ENCODE data around the gene RUFY3.
"Not testable (repeated sequence)": the region's sequence is repeated elsewhere in the genome, so short reads cannot be mapped to it uniquely, and the experiment has no call there.

Gene RUFY3, protein sequence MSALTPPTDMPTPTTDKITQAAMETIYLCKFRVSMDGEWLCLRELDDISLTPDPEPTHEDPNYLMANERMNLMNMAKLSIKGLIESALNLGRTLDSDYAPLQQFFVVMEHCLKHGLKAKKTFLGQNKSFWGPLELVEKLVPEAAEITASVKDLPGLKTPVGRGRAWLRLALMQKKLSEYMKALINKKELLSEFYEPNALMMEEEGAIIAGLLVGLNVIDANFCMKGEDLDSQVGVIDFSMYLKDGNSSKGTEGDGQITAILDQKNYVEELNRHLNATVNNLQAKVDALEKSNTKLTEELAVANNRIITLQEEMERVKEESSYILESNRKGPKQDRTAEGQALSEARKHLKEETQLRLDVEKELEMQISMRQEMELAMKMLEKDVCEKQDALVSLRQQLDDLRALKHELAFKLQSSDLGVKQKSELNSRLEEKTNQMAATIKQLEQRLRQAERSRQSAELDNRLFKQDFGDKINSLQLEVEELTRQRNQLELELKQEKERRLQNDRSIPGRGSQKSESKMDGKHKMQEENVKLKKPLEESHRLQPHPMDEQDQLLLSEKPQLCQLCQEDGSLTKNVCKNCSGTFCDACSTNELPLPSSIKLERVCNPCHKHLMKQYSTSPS

GRCh38 chr4:70721747-70722146 lies at the start of gene RUFY3:
Gene RUFY3, plus strand, starts transcription at chr4:70721964. Its CDS starts 610 bp downstream, at chr4:70722574.
- no peaks in the 10 kb centered on the region for H3K27me3 ChIP-seq (ENCODE audit: control insufficient read depth, insufficient read depth, low read length)
- no peak within 1 kb of the TSS for H3K9ac ChIP-seq (ENCODE audit: low read length)
- peak within 1 kb of the TSS; percentile 64 for H3K4me3 ChIP-seq (ENCODE audit: low read length)
- H3K4me1 ChIP-seq (ENCODE audit: control insufficient read depth, insufficient read depth, low read length), result peaks cover 4% of the 10 kb centered on the region
- H3K36me3 ChIP-seq (ENCODE audit: control insufficient read depth, insufficient read depth, low read length), result peaks cover 3% of the 10 kb centered on the region
- peak within 1 kb of the TSS; percentile 74 for H3K27ac ChIP-seq (ENCODE audit: low read depth, low read length)

GRCh38 chr4:70674191-70674590 lies 47.6 kb upstream of the RUFY3 start:
- Histone ChIP-seq H3K4me3 (ENCODE audit: low read length) (no peak overlapping the region), H3K9ac (ENCODE audit: low read length) (no peak overlapping the region), H3K4me1 (ENCODE audit: control insufficient read depth, insufficient read depth, low read length) (no peaks in the 10 kb centered on the region), H3K27me3 (ENCODE audit: control insufficient read depth, insufficient read depth, low read length) (no peaks in the 10 kb centered on the region), H3K36me3 (ENCODE audit: control insufficient read depth, insufficient read depth, low read length) (no peaks in the 10 kb centered on the region), H3K27ac (ENCODE audit: low read depth, low read length) (no peak overlapping the region)

DNA sequence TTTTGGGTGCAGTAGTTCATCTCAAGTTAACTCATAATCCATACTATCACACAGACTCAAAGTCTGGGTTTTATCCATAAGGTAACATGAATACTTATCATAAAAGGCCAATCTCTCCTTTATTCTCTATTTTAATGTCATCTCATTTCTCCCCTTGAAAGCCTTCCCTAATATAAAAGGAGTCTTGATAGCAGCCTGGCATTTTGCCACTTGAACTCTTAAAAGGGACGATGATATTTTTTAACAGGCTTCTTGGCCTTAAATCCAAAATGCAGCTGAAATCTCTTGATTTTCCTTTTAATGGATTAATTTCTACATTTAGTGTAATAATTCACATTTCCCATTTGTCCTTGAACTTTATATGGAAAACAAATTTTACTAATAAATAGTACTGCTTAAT lies 47.0 kb upstream of the RUFY3 start:
- H3K9ac ChIP-seq (ENCODE audit: low read length), result no peak overlapping the region
- no peaks in the 10 kb centered on the region for H3K4me1 ChIP-seq (ENCODE audit: control insufficient read depth, insufficient read depth, low read length)
- H3K4me3 ChIP-seq (ENCODE audit: low read length), result no peak overlapping the region
- no peaks in the 10 kb centered on the region for H3K36me3 ChIP-seq (ENCODE audit: control insufficient read depth, insufficient read depth, low read length)
- H3K27me3 ChIP-seq (ENCODE audit: control insufficient read depth, insufficient read depth, low read length), result no peaks in the 10 kb centered on the region
- no peak overlapping the region for H3K27ac ChIP-seq (ENCODE audit: low read depth, low read length)

DNA sequence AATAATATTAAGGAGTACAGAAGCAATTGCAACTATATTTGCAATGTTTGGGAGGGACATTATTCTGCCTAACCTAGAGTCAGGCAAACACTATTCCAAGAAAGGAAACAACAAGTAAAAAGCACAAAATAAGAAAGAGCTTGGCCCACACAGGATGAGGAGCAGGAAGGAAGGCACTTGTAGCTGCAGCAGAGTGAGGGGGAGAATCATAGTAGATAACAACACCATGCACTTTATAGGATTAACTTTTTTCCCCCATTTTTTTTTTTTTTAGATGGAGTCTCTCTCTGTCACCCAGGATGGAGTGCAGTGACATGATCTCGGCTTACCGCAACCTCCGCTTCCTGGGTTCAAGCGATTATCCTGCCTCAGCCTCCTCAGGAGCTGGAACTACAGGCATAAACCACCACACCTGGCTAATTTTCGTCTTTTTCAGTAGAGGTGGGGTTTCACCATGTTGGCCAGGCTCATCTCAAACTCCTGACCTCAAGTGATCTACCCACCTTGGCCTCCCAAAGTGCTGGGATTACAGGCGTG lies 45.1 kb upstream of the RUFY3 start:
- H3K36me3 ChIP-seq (ENCODE audit: control insufficient read depth, insufficient read depth, low read length), result no peaks in the 10 kb centered on the region
- H3K4me3 ChIP-seq (ENCODE audit: low read length), result no peak overlapping the region
- no peaks in the 10 kb centered on the region for H3K27me3 ChIP-seq (ENCODE audit: control insufficient read depth, insufficient read depth, low read length)
- no peak overlapping the region for H3K27ac ChIP-seq (ENCODE audit: low read depth, low read length)
- H3K9ac ChIP-seq (ENCODE audit: low read length), result no peak overlapping the region
- no peaks in the 10 kb centered on the region for H3K4me1 ChIP-seq (ENCODE audit: control insufficient read depth, insufficient read depth, low read length)

DNA sequence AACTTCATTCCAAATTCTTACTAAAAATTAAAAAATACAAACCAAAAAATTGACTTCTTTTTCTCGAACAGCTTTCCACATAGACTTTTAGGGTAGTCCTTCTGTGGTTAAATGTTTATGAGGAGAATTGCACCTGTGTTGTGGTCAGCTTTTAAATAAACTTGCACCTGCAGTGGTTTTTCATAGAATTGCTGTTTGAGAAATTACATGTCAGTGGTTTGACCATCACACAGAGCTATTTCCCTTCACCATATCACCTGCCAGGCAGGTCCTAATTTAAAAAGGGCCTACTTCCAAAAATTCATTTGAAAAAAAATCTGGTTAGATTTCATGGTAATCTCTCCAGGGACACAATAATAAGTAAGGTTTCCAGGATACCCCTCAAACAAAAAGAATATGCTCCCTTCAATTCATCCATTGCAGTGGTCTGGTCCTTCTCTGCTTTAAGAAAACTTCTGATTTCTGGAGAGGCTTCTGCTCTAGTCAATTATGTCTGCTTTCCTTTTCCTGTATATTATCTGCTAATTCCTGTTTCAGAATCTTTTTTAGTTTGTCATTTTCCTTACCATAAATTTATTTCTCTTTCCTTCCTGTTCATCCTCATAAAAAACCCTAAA lies 43.3 kb upstream of the RUFY3 start:
- H3K27me3 ChIP-seq (ENCODE audit: control insufficient read depth, insufficient read depth, low read length), result no peaks in the 10 kb centered on the region
- H3K4me3 ChIP-seq (ENCODE audit: low read length), result no peak overlapping the region
- H3K36me3 ChIP-seq (ENCODE audit: control insufficient read depth, insufficient read depth, low read length), result no peaks in the 10 kb centered on the region
- no peak overlapping the region for H3K27ac ChIP-seq (ENCODE audit: low read depth, low read length)
- H3K4me1 ChIP-seq (ENCODE audit: control insufficient read depth, insufficient read depth, low read length), result no peaks in the 10 kb centered on the region
- H3K9ac ChIP-seq (ENCODE audit: low read length), result no peak overlapping the region

- Histone ChIP-seq H3K4me3 (ENCODE audit: low read length) (no peak overlapping the region), H3K4me1 (ENCODE audit: control insufficient read depth, insufficient read depth, low read length) (no peaks in the 10 kb centered on the region), H3K9ac (ENCODE audit: low read length) (no peak overlapping the region), H3K27ac (ENCODE audit: low read depth, low read length) (no peak overlapping the region), H3K36me3 (ENCODE audit: control insufficient read depth, insufficient read depth, low read length) (no peaks in the 10 kb centered on the region), H3K27me3 (ENCODE audit: control insufficient read depth, insufficient read depth, low read length) (no peaks in the 10 kb centered on the region)
Measured at GRCh38 chr4:70680934-70681333, 40.8 kb upstream of the RUFY3 start.

DNA sequence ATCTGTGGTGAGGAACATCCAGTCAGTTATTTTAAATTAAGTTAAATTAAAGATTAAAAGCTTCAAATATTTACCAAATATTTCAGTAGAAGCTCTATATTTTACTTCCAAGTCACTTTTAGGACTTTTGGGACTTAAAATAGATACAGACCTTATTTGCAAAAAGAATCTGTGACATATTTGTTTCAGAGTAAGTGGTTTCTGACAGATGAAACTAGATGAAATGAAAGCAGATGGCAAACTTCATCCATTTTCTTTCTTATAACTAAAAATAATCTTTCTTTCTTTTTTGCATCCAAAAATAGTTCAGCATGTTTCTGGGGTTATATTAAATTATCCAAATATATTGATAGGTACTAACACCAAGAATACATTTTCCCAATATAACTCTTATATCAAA lies 40.1 kb upstream of the RUFY3 start:
- H3K4me1 ChIP-seq (ENCODE audit: control insufficient read depth, insufficient read depth, low read length), result no peaks in the 10 kb centered on the region
- H3K36me3 ChIP-seq (ENCODE audit: control insufficient read depth, insufficient read depth, low read length), result no peaks in the 10 kb centered on the region
- no peak overlapping the region for H3K27ac ChIP-seq (ENCODE audit: low read depth, low read length)
- H3K27me3 ChIP-seq (ENCODE audit: control insufficient read depth, insufficient read depth, low read length), result no peaks in the 10 kb centered on the region
- no peak overlapping the region for H3K4me3 ChIP-seq (ENCODE audit: low read length)
- H3K9ac ChIP-seq (ENCODE audit: low read length), result no peak overlapping the region

DNA sequence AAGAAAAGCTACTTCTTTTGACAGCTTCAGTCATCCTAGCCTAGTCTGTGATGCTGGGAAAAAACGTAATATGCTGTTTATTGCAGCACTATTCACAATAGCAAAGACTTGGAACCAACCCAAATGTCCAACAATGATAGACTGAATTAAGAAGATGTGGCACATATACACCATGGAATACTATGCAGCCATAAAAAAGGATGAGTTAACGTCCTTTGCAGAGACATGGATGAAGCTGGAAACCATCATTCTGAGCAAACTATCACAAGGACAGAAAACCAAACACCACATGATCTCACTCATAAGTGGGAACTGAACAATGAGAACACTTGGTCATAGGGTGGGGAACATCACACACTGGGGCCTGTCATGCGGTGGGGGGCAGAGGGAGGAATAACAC lies 39.6 kb upstream of the RUFY3 start:
- not testable (repeated sequence) for H3K4me1 ChIP-seq (ENCODE audit: control insufficient read depth, insufficient read depth, low read length); H3K4me3 ChIP-seq (ENCODE audit: low read length); H3K27me3 ChIP-seq (ENCODE audit: control insufficient read depth, insufficient read depth, low read length); H3K36me3 ChIP-seq (ENCODE audit: control insufficient read depth, insufficient read depth, low read length); H3K9ac ChIP-seq (ENCODE audit: low read length); H3K27ac ChIP-seq (ENCODE audit: low read depth, low read length)

GRCh38 chr4:70687392-70687791 lies 34.4 kb upstream of the RUFY3 start:
- Histone ChIP-seq H3K4me3 (ENCODE audit: low read length) (peak overlapping the region; percentile 97), H3K27ac (ENCODE audit: low read depth, low read length) (peak overlapping the region; percentile 94), H3K4me1 (ENCODE audit: control insufficient read depth, insufficient read depth, low read length) (peaks cover 14% of the 10 kb centered on the region), H3K36me3 (ENCODE audit: control insufficient read depth, insufficient read depth, low read length) (peaks cover 2% of the 10 kb centered on the region), H3K27me3 (ENCODE audit: control insufficient read depth, insufficient read depth, low read length) (no peaks in the 10 kb centered on the region), H3K9ac (ENCODE audit: low read length) (peak overlapping the region; percentile 93)

DNA sequence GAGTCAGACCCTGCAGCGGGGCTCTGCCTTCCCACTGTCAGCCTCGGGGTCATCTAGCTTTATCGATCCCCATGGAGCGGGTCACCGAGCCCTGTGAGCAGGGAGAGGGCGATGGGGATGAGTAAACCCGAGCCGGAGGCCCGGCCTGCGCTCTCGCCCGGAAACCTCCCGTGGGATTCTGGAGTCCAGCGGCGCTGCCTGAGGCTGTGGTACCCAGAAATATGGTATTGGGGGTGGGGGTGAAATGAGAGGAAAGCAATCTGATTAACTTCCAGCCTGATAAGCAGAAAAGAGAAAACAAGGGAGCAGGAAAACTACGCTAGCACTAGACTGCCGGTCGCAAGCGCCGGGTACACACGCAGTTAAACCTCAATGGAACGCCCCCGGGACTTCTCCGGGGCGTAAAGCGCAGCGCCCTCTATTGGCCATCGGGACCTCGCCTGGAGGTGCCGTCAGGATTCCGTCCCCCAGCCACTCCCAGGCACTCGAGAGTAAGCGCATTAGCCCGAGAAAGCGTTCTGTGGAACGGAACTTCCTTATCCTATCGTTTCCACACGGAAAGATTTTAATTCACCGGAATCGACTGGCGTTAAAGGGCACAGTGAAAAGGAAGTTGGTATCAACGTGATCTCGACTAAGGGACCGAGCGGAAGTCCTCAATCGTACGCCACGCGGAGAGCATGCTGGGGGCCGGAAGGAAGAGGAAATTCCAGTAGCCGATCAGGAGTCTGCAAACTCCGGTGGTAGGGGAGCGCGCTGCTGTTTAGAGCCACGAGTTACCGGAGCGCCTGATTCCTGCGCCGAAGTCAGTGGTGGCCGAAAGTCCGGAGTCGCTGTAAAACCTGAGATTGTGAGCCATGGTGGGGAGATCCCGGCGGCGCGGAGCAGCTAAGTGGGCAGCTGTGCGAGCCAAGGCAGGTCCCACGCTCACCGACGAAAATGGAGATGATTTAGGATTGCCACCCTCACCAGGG lies 33.7 kb upstream of the RUFY3 start, which contains the start of gene UTP3:
TSS of gene UTP3 (plus strand) at position 712 of the 974 bp plus-strand sequence. CDS start at position 858, 146 bp downstream.
- Histone ChIP-seq H3K4me1 (ENCODE audit: control insufficient read depth, insufficient read depth, low read length) (peaks cover 14% of the 10 kb centered on the region), H3K4me3 (ENCODE audit: low read length) (peak within 1 kb of the TSS; percentile 97), H3K9ac (ENCODE audit: low read length) (peak within 1 kb of the TSS; percentile 93), H3K27me3 (ENCODE audit: control insufficient read depth, insufficient read depth, low read length) (no peaks in the 10 kb centered on the region), H3K27ac (ENCODE audit: low read depth, low read length) (peak within 1 kb of the TSS; percentile 94), H3K36me3 (ENCODE audit: control insufficient read depth, insufficient read depth, low read length) (peaks cover 2% of the 10 kb centered on the region)

DNA sequence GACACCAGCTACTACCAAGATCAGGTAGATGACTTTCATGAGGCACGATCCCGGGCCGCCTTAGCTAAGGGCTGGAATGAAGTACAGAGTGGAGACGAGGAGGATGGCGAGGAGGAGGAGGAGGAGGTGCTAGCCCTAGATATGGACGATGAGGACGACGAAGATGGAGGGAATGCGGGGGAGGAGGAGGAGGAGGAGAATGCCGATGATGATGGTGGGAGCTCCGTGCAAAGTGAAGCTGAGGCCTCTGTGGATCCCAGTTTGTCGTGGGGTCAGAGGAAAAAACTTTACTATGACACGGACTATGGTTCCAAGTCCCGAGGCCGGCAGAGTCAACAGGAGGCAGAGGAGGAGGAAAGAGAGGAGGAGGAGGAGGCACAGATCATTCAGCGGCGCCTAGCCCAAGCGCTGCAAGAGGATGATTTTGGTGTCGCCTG lies 33.0 kb upstream of the RUFY3 start:
- peaks cover 14% of the 10 kb centered on the region for H3K4me1 ChIP-seq (ENCODE audit: control insufficient read depth, insufficient read depth, low read length)
- H3K27ac ChIP-seq (ENCODE audit: low read depth, low read length), result peak overlapping the region; percentile 94
- H3K27me3 ChIP-seq (ENCODE audit: control insufficient read depth, insufficient read depth, low read length), result no peaks in the 10 kb centered on the region
- H3K36me3 ChIP-seq (ENCODE audit: control insufficient read depth, insufficient read depth, low read length), result peaks cover 2% of the 10 kb centered on the region
- peak overlapping the region; percentile 97 for H3K4me3 ChIP-seq (ENCODE audit: low read length)
- peak overlapping the region; percentile 87 for H3K9ac ChIP-seq (ENCODE audit: low read length)

All from rectal smooth muscle tissue (tissue), 1 donor.